ENCODE measurements around the gene HPX.
"Not testable (repeated sequence)": the region's sequence is repeated elsewhere in the genome, so short reads cannot be mapped to it uniquely, and the experiment has no call there.

HPX gene

GRCh38 chr11:6401464-6401863 is 39.3 kb downstream of the HPX start:
- H3K27ac ChIP-seq (ENCODE audit: low read depth, low read length, severe bottlenecking) = no peak overlapping the region
- H3K4me1 ChIP-seq (ENCODE audit: control insufficient read depth, insufficient read depth, low read length, poor library complexity, severe bottlenecking) = peaks cover 22% of the 10 kb centered on the region
- WGBS, 2 experiments (ENCODE audit: insufficient coverage in 2 of 2) = 98 to 100% methylated on average over 2 to 6 of the region's 7 CpGs
- H3K9me3 ChIP-seq (ENCODE audit: control insufficient read depth, low read length) = no peaks in the 10 kb centered on the region
- H3K4me3 ChIP-seq (ENCODE audit: extremely low read depth, insufficient read depth, low read length, poor library complexity, severe bottlenecking) = no peak overlapping the region
- H3K36me3 ChIP-seq (ENCODE audit: control insufficient read depth, insufficient read depth, low read length) = peaks cover 23% of the 10 kb centered on the region

GRCh38 chr11:6400431-6401345 is 40.1 kb downstream of the HPX start:
- no peak overlapping the region for H3K4me3 ChIP-seq (ENCODE audit: extremely low read depth, insufficient read depth, low read length, poor library complexity, severe bottlenecking)
- peaks cover 27% of the 10 kb centered on the region for H3K36me3 ChIP-seq (ENCODE audit: control insufficient read depth, insufficient read depth, low read length)
- no peak overlapping the region for H3K27ac ChIP-seq (ENCODE audit: low read depth, low read length, severe bottlenecking)
- 94 to 98% methylated on average over 10 of the region's 15 CpGs for WGBS, 2 experiments (ENCODE audit: insufficient coverage in 2 of 2)
- no peaks in the 10 kb centered on the region for H3K9me3 ChIP-seq (ENCODE audit: control insufficient read depth, low read length)
- H3K4me1 ChIP-seq (ENCODE audit: control insufficient read depth, insufficient read depth, low read length, poor library complexity, severe bottlenecking) = peaks cover 22% of the 10 kb centered on the region

GRCh38 chr11:6397636-6398035 is 43.2 kb downstream of the HPX start:
- H3K27ac ChIP-seq (ENCODE audit: low read depth, low read length, severe bottlenecking) = peak overlapping the region; percentile 2
- no peaks in the 10 kb centered on the region for H3K9me3 ChIP-seq (ENCODE audit: control insufficient read depth, low read length)
- peaks cover 16% of the 10 kb centered on the region for H3K4me1 ChIP-seq (ENCODE audit: control insufficient read depth, insufficient read depth, low read length, poor library complexity, severe bottlenecking)
- H3K4me3 ChIP-seq (ENCODE audit: extremely low read depth, insufficient read depth, low read length, poor library complexity, severe bottlenecking) = no peak overlapping the region
- 75 to 76% methylated on average over 3 of the region's 3 CpGs for WGBS, 2 experiments (ENCODE audit: insufficient coverage in 2 of 2)
- H3K36me3 ChIP-seq (ENCODE audit: control insufficient read depth, insufficient read depth, low read length) = peaks cover 17% of the 10 kb centered on the region

- 75 to 86% methylated on average over 1 of the region's 1 CpG for WGBS, 2 experiments (ENCODE audit: insufficient coverage in 2 of 2)
- Histone ChIP-seq H3K36me3 (ENCODE audit: control insufficient read depth, insufficient read depth, low read length) (peaks cover 17% of the 10 kb centered on the region), H3K4me1 (ENCODE audit: control insufficient read depth, insufficient read depth, low read length, poor library complexity, severe bottlenecking) (peaks cover 12% of the 10 kb centered on the region), H3K4me3 (ENCODE audit: extremely low read depth, insufficient read depth, low read length, poor library complexity, severe bottlenecking) (no peak overlapping the region), H3K27ac (ENCODE audit: low read depth, low read length, severe bottlenecking) (no peak overlapping the region), H3K9me3 (ENCODE audit: control insufficient read depth, low read length) (no peaks in the 10 kb centered on the region)
Observed at GRCh38 chr11:6397156-6397555, 43.6 kb downstream of the HPX start.

DNA sequence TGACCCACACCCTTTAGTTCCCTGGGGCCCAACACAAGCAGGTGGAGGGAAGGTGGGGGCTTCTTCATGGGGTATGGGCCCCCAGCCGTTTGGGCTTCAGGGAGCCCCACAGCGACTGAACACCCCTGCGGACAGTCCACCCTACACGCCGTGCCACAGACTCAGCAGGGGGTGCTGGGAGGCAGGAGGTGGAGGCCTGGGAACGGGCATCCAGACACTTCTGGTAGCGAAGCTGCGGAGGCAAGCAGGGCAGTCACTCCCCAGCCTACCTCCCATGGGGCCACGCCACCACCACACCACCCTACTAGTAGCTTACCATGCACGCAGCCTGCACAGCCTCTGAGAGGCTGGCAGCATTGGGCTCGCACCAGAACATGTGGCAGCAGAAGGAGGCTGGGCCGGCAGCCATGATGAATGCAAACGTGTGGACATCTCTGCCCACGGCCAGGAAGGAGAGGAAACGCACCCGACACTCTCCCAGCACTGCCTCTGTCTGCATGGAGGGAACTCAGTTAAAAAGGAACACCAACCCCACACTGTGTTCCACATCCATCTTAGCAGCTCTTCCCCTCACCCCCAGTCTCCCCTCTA is 45.2 kb downstream of the HPX start:
- Histone ChIP-seq H3K27ac (ENCODE audit: low read depth, low read length, severe bottlenecking) (no peak overlapping the region), H3K4me3 (ENCODE audit: extremely low read depth, insufficient read depth, low read length, poor library complexity, severe bottlenecking) (no peak overlapping the region), H3K36me3 (ENCODE audit: control insufficient read depth, insufficient read depth, low read length) (peaks cover 9% of the 10 kb centered on the region), H3K9me3 (ENCODE audit: control insufficient read depth, low read length) (no peaks in the 10 kb centered on the region), H3K4me1 (ENCODE audit: control insufficient read depth, insufficient read depth, low read length, poor library complexity, severe bottlenecking) (peaks cover 12% of the 10 kb centered on the region)
- WGBS, 2 experiments (ENCODE audit: insufficient coverage in 2 of 2) = 91 to 93% methylated on average over 7 to 10 of the region's 16 CpGs

- peaks cover 7% of the 10 kb centered on the region for H3K36me3 ChIP-seq (ENCODE audit: control insufficient read depth, insufficient read depth, low read length)
- no peaks in the 10 kb centered on the region for H3K9me3 ChIP-seq (ENCODE audit: control insufficient read depth, low read length)
- H3K27ac ChIP-seq (ENCODE audit: low read depth, low read length, severe bottlenecking) = no peak overlapping the region
- WGBS, 2 experiments (ENCODE audit: insufficient coverage in 2 of 2) = 91 to 95% methylated on average over 11 to 16 of the region's 16 CpGs
- H3K4me1 ChIP-seq (ENCODE audit: control insufficient read depth, insufficient read depth, low read length, poor library complexity, severe bottlenecking) = peaks cover 15% of the 10 kb centered on the region
- H3K4me3 ChIP-seq (ENCODE audit: extremely low read depth, insufficient read depth, low read length, poor library complexity, severe bottlenecking) = no peak overlapping the region
Observed at GRCh38 chr11:6393989-6394670, 46.7 kb downstream of the HPX start.

DNA sequence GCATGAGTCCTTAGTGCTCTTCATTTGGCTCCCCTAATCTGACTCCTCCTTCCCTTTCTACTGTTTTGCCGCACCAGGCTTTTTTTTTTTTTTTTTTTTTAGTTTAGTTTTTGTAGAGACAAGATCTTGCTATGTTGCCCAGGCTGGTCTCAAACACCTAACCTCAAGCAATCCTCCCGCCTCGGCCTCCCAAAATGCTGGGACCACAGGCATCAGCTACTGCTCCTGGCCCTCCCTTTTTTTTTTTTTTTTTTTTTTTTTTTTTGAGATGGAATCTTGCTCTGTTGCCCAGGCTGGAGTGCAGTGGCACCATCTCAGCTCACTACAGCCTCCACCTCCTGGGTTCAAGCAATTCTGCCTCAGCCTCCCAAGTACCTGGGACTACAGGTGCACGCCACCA is 48.5 kb downstream of the HPX start:
- not testable (repeated sequence) for H3K9me3 ChIP-seq (ENCODE audit: control insufficient read depth, low read length); H3K4me3 ChIP-seq (ENCODE audit: extremely low read depth, insufficient read depth, low read length, poor library complexity, severe bottlenecking); H3K27ac ChIP-seq (ENCODE audit: low read depth, low read length, severe bottlenecking); H3K36me3 ChIP-seq (ENCODE audit: control insufficient read depth, insufficient read depth, low read length); H3K4me1 ChIP-seq (ENCODE audit: control insufficient read depth, insufficient read depth, low read length, poor library complexity, severe bottlenecking)
- WGBS, 2 experiments (ENCODE audit: insufficient coverage in 2 of 2) = no CpG with 5 or more reads among the region's 4 CpGs

GRCh38 chr11:6391537-6392134 is 49.2 kb downstream of the HPX start:
- Histone ChIP-seq H3K36me3 (ENCODE audit: control insufficient read depth, insufficient read depth, low read length) (peaks cover 7% of the 10 kb centered on the region), H3K4me3 (ENCODE audit: extremely low read depth, insufficient read depth, low read length, poor library complexity, severe bottlenecking) (no peak overlapping the region), H3K27ac (ENCODE audit: low read depth, low read length, severe bottlenecking) (no peak overlapping the region), H3K9me3 (ENCODE audit: control insufficient read depth, low read length) (no peaks in the 10 kb centered on the region), H3K4me1 (ENCODE audit: control insufficient read depth, insufficient read depth, low read length, poor library complexity, severe bottlenecking) (peaks cover 5% of the 10 kb centered on the region)
- 94 to 96% methylated on average over 13 to 15 of the region's 18 CpGs for WGBS, 2 experiments (ENCODE audit: insufficient coverage in 2 of 2)

DNA sequence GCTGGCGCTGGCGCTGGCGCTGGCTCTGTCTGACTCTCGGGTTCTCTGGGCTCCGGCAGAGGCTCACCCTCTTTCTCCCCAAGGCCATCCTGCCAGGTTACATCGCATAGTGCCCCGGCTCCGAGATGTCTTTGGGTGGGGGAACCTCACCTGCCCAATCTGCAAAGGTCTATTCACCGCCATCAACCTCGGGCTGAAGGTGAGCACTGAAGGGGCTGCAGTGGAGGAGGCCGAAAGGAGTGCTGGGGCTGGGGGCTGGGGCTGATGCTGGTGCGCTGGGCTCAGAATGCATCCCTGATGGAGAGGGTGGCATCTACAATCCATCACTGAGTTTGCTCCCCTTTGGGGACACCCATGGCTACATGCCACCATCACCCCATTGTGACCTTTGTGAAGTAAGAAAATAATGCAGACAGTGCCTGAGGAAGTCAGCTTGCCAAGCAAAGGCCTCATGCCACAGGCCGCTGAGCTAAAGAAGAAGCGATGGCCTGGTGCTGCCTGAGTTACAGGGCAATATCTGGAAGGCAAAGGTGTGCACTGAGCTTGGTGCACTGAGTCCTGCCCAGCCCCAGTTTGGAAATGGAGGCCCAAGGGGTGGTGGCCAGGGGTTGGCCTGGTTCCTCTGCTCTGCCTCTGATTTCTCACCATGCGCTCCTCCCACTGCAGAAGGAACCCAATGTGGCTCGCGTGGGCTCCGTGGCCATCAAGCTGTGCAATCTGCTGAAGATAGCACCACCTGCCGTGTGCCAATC is 49.9 kb downstream of the HPX start:
- 52 to 61% methylated on average over 14 to 17 of the region's 19 CpGs for WGBS, 2 experiments (ENCODE audit: insufficient coverage in 2 of 2)
- Histone ChIP-seq H3K4me1 (ENCODE audit: control insufficient read depth, insufficient read depth, low read length, poor library complexity, severe bottlenecking) (peaks cover 5% of the 10 kb centered on the region), H3K36me3 (ENCODE audit: control insufficient read depth, insufficient read depth, low read length) (peaks cover 3% of the 10 kb centered on the region), H3K4me3 (ENCODE audit: extremely low read depth, insufficient read depth, low read length, poor library complexity, severe bottlenecking) (peak overlapping the region; percentile 63), H3K9me3 (ENCODE audit: control insufficient read depth, low read length) (no peaks in the 10 kb centered on the region), H3K27ac (ENCODE audit: low read depth, low read length, severe bottlenecking) (peak overlapping the region; percentile 16)

Data from mesodermal cell (in vitro differentiated cells).